Tongue (tissue), 2 donors: Measurements from ENCODE around the gene RAP2C. TPM values are rescaled to one million over a fixed set of nuclear protein-coding genes. Genes with fewer than 3 reads are reported as not detected.
A peak's percentile ranks its signal among the peaks of the same experiment; 100 is the strongest.
"Not testable (repeated sequence)": the region's sequence is repeated elsewhere in the genome, so short reads cannot be mapped to it uniquely, and the experiment has no call there.

ENCODE experiments used
- DNase-seq: peaks from one replicate; pipeline ENCODE4 v3.0.0-alpha.2; 2015
- total RNA-seq: library from RNA; depleted of rRNA; stranded (reverse); fragments of >200 nt; gene quantifications from one replicate; pipeline ENCODE4 v1.2.3, GENCODE V29; 2014

RAP2C gene
- total RNA-seq, 1 donor from 2014 or later, result 32.9 TPM

- no peak for DNase-seq
Measured at GRCh38 chrX:132199941-132200340, 19.3 kb downstream of the RAP2C start.

- DNase-seq, result no peak
Measured at GRCh38 chrX:132193872-132194574, 25.2 kb downstream of the RAP2C start.

- DNase-seq, result no peak
Measured at GRCh38 chrX:132191938-132192337, 27.3 kb downstream of the RAP2C start.

GRCh38 chrX:132188175-132188574 lies 31.1 kb downstream of the RAP2C start:
- peak; percentile 24 for DNase-seq

- no peak for DNase-seq
Measured at GRCh38 chrX:132187451-132187850, 31.8 kb downstream of the RAP2C start.

- DNase-seq, result no peak
Measured at GRCh38 chrX:132184871-132185270, 34.4 kb downstream of the RAP2C start.

GRCh38 chrX:132181364-132181763 lies 37.9 kb downstream of the RAP2C start:
- no peak for DNase-seq

GRCh38 chrX:132180929-132181328 lies 38.3 kb downstream of the RAP2C start:
- no peak for DNase-seq

GRCh38 chrX:132173647-132174046 lies 45.6 kb downstream of the RAP2C start:
- no peak for DNase-seq

- DNase-seq, result peak; percentile 54
Measured at GRCh38 chrX:132171881-132172280, 47.4 kb downstream of the RAP2C start.

- no peak for DNase-seq
Measured at GRCh38 chrX:132171478-132171877, 47.8 kb downstream of the RAP2C start.

GRCh38 chrX:132169554-132169953 lies 49.7 kb downstream of the RAP2C start:
- DNase-seq, result no peak

GRCh38 chrX:132165651-132166050 lies 53.6 kb downstream of the RAP2C start:
- DNase-seq, result no peak

GRCh38 chrX:132165005-132165404 lies 54.2 kb downstream of the RAP2C start:
- no peak for DNase-seq

- DNase-seq, result not testable (repeated sequence)
Measured at GRCh38 chrX:132163094-132163493, 56.2 kb downstream of the RAP2C start.

- no peak for DNase-seq
Measured at GRCh38 chrX:132153166-132153565, 66.1 kb downstream of the RAP2C start.

Other genes starting within 250 kb of the RAP2C start
- gene STK26, start 196.1 kb downstream of the RAP2C start, total RNA-seq, result 21.7 TPM
- gene FRMD7, start 91.4 kb downstream of the RAP2C start, total RNA-seq, result 0.82 TPM